B cell (primary cell): ENCODE measurements around the gene TEX261. TPM values are rescaled to one million over a fixed set of nuclear protein-coding genes. Genes with fewer than 3 reads are reported as not detected.

Experiments
- ATAC-seq: fragments of 200-7000 bp; cut with Tn5 transposase; one replicate; pipeline ENCODE4 v1.10.0; 2021; ENCODE audit warnings: low read depth, mild to moderate bottlenecking, moderate number of reproducible peaks, moderate library complexity
- CTCF ChIA-PET: fragments of 350-600 bp; sonication (Branson Sonifier 250); formaldehyde crosslinking; loops from one replicate; lab custom pipeline; 2021; ENCODE audit warnings: antibody characterized with exemption, inconsistent platforms; lab: Charles Lee
- POLR2A ChIA-PET: fragments of 350-600 bp; sonication (Branson Sonifier 250); formaldehyde crosslinking; loops from one replicate; lab custom pipeline; 2021; ENCODE audit warnings: antibody characterized with exemption; lab: Charles Lee
- DNase-seq: peaks from one replicate; pipeline ENCODE4 v3.0.0; 2013
- H2AFZ ChIP-seq: 2 replicates; pipeline ENCODE4 v1.6.1; 2012; ENCODE audit warnings: mild to moderate bottlenecking, low read depth, low read length; ENCODE audit not compliant: insufficient read depth, poor library complexity, severe bottlenecking
- H3K27ac ChIP-seq, 2 donors: 1 replicate in 1 of 2; 2 replicates in 1 of 2; pipeline ENCODE4 v1.5.1; 2012 to 2013; ENCODE audit warnings: low read length in 2 of 2, mild to moderate bottlenecking in 2 of 2, moderate library complexity in 1 of 2
- H3K27me3 ChIP-seq, 4 experiments: fragments of 200-600 bp in 1 of 4; sonication (generic) in 1 of 4; replicated peaks in 1 of 4; 1 replicate in 2 of 4; 2 replicates in 2 of 4; pipeline versions ENCODE4 v1.6.1 to v1.7.0; 2013 to 2016; ENCODE audit warnings: low read length in 3 of 4, mild to moderate bottlenecking in 2 of 4, mixed read lengths in 1 of 4, moderate library complexity in 1 of 4; ENCODE audit not compliant: insufficient read depth in 4 of 4, control insufficient read depth in 3 of 4; ENCODE audit errors: control extremely low read depth in 1 of 4
- H3K36me3 ChIP-seq, 2 experiments: replicated peaks in 1 of 2; 1 replicate in 1 of 2; 2 replicates in 1 of 2; pipeline versions ENCODE4 v1.6.1 to v1.7.1; 2013; ENCODE audit warnings: low read length in 1 of 2; ENCODE audit not compliant: insufficient read depth in 2 of 2, control insufficient read depth in 1 of 2; ENCODE audit errors: control extremely low read depth in 1 of 2, extremely low read depth in 1 of 2
- H3K4me1 ChIP-seq, 2 donors: fragments of 200-600 bp in 1 of 2; sonication (generic) in 1 of 2; 1 replicate in 1 of 2; 2 replicates in 1 of 2; pipeline versions ENCODE4 v1.5.1 to v1.6.1; 2013 to 2017; ENCODE audit warnings: low read length in 2 of 2; ENCODE audit not compliant: control insufficient read depth in 2 of 2, insufficient read depth in 2 of 2
- H3K4me2 ChIP-seq: replicated peaks from 2 replicates; pipeline ENCODE3; 2012; ENCODE audit warnings: mild to moderate bottlenecking, low read depth, low read length; ENCODE audit not compliant: poor library complexity, severe bottlenecking
- H3K4me3 ChIP-seq, 5 experiments: fragments of 200-600 bp in 1 of 5; sonication (generic) in 1 of 5; 1 replicate in 3 of 5; 2 replicates in 2 of 5; pipeline versions ENCODE4 v1.5.1 to v1.7.0; 2011 to 2016; ENCODE audit warnings: low read length in 4 of 5, mild to moderate bottlenecking in 4 of 5, low read depth in 2 of 5, control low read depth in 1 of 5, moderate library complexity in 1 of 5; ENCODE audit not compliant: insufficient read depth in 1 of 5; ENCODE audit errors: control extremely low read depth in 1 of 5, extremely low read depth in 1 of 5
- H3K79me2 ChIP-seq: fragments of 200-600 bp; sonication (generic); one replicate; pipeline ENCODE4 v1.6.0; 2016; ENCODE audit warnings: low read length; ENCODE audit not compliant: control insufficient read depth, insufficient read depth
- H3K9ac ChIP-seq: fragments of 200-600 bp; sonication (generic); 2 replicates; pipeline ENCODE4 v1.6.1; 2017; ENCODE audit warnings: mild to moderate bottlenecking, low read length, moderate library complexity
- H3K9me3 ChIP-seq, 3 donors: one replicate each; pipeline versions ENCODE4 v1.6.1 to v1.7.1; 2013; ENCODE audit warnings: low read length in 2 of 3; ENCODE audit not compliant: control insufficient read depth in 2 of 3, insufficient read depth in 1 of 3; ENCODE audit errors: control extremely low read depth in 1 of 3
- H4K20me1 ChIP-seq: 2 replicates; pipeline ENCODE4 v1.6.0; 2012; ENCODE audit warnings: mild to moderate bottlenecking, low read length; ENCODE audit not compliant: insufficient read depth, control insufficient read depth, poor library complexity, severe bottlenecking
- H3K27ac Mint-ChIP-seq: one replicate; pipeline ENCODE4 v1.8.0; 2021; ENCODE audit warnings: mixed read lengths
- H3K27me3 Mint-ChIP-seq: one replicate; pipeline ENCODE4 v1.8.0; 2021; ENCODE audit warnings: mixed read lengths
- H3K4me1 Mint-ChIP-seq: one replicate; pipeline ENCODE4 v1.8.0; 2021; ENCODE audit warnings: mixed read lengths
- H3K4me3 Mint-ChIP-seq: one replicate; pipeline ENCODE4 v1.8.0; 2021; ENCODE audit warnings: mixed read lengths
- H3K9me3 Mint-ChIP-seq: one replicate; pipeline ENCODE4 v1.8.0; 2022; ENCODE audit warnings: mixed read lengths; ENCODE audit not compliant: insufficient read depth
- EZH2 ChIP-seq: IDR thresholded peaks from 2 replicates; pipeline ENCODE4 v1.6.1; 2012; ENCODE audit warnings: borderline replicate concordance, low read depth, mild to moderate bottlenecking, moderate library complexity, low read length; ENCODE audit not compliant: insufficient read depth, poor library complexity, severe bottlenecking
- WGBS: methylation state at CpG from one replicate; pipeline ENCODE4 v1.1.5; 2013; ENCODE audit warnings: missing lambda C conversion rate; ENCODE audit not compliant: insufficient coverage; 5-methylcytosine and 5-hydroxymethylcytosine counted together
- intact Hi-C: fragments of 100-400 bp; cut with micrococcal nuclease; formaldehyde crosslinking; loops from one replicate; pipeline ENCODE4 v1.10.0; 2022
- polyA plus RNA-seq: library from polyadenylated mRNA; depleted of rRNA; stranded (reverse); fragments of >200 nt; gene quantifications from 2 replicates; pipeline ENCODE4 v1.2.3, GENCODE V29; 2012
- total RNA-seq, 2 donors: library from RNA; stranded (reverse); fragments of 120-200 nt in 1 of 2; gene quantifications; 1 replicate in 1 of 2; 2 replicates in 1 of 2; pipeline versions ENCODE4 v1.2.3 to v1.2.4, GENCODE V29; 2013 to 2022
- TF ChIP-seq, protein P1 (sequence below): fragments of 200-600 bp; IDR thresholded peaks from one replicate; pipeline ENCODE4 v1.8.0; 2022; ENCODE audit warnings: antibody characterized with exemption, mild to moderate bottlenecking

Gene TEX261
- total and polyA plus RNA-seq, 2 donors (not counting 1 experiment from before 2014, with no cell fraction given) = 29.0 to 56.4 TPM

DNA sequence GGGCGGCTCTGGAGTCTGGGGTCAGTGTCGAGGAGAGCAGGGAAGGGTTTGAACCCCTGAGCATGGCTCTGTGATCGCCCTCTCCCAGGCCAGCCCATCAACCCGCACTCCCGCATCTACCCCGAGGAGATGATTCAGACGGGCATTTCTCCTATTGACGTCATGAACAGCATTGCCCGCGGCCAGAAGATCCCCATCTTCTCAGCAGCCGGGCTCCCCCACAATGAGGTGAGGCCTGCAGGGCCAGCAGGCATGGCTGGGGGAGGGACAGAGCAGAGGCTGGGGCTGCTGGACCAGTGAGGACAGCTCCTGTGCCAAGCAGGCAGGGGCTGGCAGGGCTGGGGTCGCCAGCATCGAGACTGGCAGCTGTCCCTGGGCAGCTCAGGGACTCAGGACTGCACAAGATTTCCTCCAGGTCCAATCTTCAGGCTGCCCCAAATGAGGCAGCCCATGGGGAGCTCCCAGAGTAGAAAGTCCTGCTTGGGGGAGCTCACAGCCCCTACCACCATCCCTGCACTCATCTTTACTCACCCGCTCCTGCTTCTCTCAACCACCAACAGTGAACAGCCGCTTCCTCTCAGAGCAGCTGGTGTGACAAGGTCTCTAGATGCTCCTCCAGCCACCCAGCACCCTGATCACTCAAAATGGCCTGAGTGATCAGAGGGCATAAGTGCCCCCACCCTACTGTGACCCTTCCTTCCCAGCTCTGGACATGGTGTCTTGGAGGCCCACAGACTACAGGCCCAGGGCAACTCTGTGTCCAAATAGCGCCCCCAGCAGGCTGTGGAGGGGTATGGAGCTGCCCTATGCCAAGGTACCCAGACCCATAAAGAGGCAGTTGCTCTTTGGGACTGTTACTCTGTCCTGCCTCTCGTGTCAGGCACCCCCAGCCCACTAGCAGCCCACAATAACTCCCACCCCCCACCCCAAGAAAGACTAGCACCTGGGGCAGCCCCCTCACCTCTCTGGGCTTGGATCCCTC is 34.5 kb downstream of the TEX261 start:
- H3K4me1 Mint-ChIP-seq = peaks cover 7% of the 10 kb centered on the region
- Histone ChIP-seq H3K27ac (no peak overlapping the region), H3K9me3 (no peaks in the 10 kb centered on the region), H3K9ac (no peak overlapping the region), H2AFZ (no peak overlapping the region), H4K20me1 (no peaks in the 10 kb centered on the region), H3K4me3 (no peak overlapping the region), H3K36me3 (no peaks in the 10 kb centered on the region), H3K79me2 (no peaks in the 10 kb centered on the region), H3K27me3 (peaks cover 0 to 56% (median 13%) of the 10 kb centered on the region in 4 experiments), H3K4me1 (peaks cover 11 to 12% of the 10 kb centered on the region in 2 donors), H3K4me2 (no peak overlapping the region)
- 86% methylated on average over 17 of the region's 17 CpGs for WGBS
- peaks cover 50% of the 10 kb centered on the region for H3K27me3 Mint-ChIP-seq
- no peak for ATAC-seq
- H3K4me3 Mint-ChIP-seq = no peak overlapping the region
- intact Hi-C loops = no loop called here
- ChIA-PET CTCF (interaction anchor here (1.1 to 7.4 kb wide), 3 partner anchors 12 to 41 kb away, joined by 4 to 53 read pairs (median 7); partner anchors contain the start of gene ANKRD53), POLR2A (no interaction called here)
- no peak overlapping the region for H3K27ac Mint-ChIP-seq
- DNase-seq = no peak
- TF ChIP-seq EZH2 = no peak
- TF ChIP-seq, protein P1, sequence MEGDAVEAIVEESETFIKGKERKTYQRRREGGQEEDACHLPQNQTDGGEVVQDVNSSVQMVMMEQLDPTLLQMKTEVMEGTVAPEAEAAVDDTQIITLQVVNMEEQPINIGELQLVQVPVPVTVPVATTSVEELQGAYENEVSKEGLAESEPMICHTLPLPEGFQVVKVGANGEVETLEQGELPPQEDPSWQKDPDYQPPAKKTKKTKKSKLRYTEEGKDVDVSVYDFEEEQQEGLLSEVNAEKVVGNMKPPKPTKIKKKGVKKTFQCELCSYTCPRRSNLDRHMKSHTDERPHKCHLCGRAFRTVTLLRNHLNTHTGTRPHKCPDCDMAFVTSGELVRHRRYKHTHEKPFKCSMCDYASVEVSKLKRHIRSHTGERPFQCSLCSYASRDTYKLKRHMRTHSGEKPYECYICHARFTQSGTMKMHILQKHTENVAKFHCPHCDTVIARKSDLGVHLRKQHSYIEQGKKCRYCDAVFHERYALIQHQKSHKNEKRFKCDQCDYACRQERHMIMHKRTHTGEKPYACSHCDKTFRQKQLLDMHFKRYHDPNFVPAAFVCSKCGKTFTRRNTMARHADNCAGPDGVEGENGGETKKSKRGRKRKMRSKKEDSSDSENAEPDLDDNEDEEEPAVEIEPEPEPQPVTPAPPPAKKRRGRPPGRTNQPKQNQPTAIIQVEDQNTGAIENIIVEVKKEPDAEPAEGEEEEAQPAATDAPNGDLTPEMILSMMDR = no peak
- H3K9me3 Mint-ChIP-seq = no peaks in the 10 kb centered on the region

- intact Hi-C loops = no loop called here
Measured at GRCh38 chr2:70959271-70959761, 35.4 kb downstream of the TEX261 start.

More at GRCh38 chr2:70959271-70959761, 35.4 kb downstream of the TEX261 start:
- no peak overlapping the region for H3K4me3 Mint-ChIP-seq
- Histone ChIP-seq H3K9ac (no peak overlapping the region), H3K9me3 (no peaks in the 10 kb centered on the region), H3K79me2 (no peaks in the 10 kb centered on the region), H3K27ac (no peak overlapping the region), H3K36me3 (no peaks in the 10 kb centered on the region), H3K4me1 (peaks cover 3 to 4% of the 10 kb centered on the region in 2 donors), H3K4me2 (no peak overlapping the region), H2AFZ (no peak overlapping the region), H3K4me3 (no peak overlapping the region), H3K27me3 (peaks cover 0 to 52% (median 10%) of the 10 kb centered on the region in 4 experiments), H4K20me1 (no peaks in the 10 kb centered on the region)
- CTCF ChIA-PET = no interaction called here
- ATAC-seq (no peak), DNase-seq (no peak)
- no peaks in the 10 kb centered on the region for H3K9me3 Mint-ChIP-seq
- TF ChIP-seq EZH2 = no peak
- TF ChIP-seq, protein P1 = no peak
- POLR2A ChIA-PET = no interaction called here
- H3K4me1 Mint-ChIP-seq = peaks cover 2% of the 10 kb centered on the region
- no peak overlapping the region for H3K27ac Mint-ChIP-seq
- 89% methylated on average over 9 of the region's 9 CpGs for WGBS
- H3K27me3 Mint-ChIP-seq = peaks cover 48% of the 10 kb centered on the region
